HG03064 (cell line): Measurements from ENCODE around the gene HDLBP.

Experiments
- ATAC-seq: cut with Tn5 transposase; IDR thresholded peaks from one replicate; pipeline ENCODE4 v1.9.1; 2021; ENCODE audit warnings: low read depth; ENCODE audit not compliant: unreplicated experiment

HDLBP gene, protein sequence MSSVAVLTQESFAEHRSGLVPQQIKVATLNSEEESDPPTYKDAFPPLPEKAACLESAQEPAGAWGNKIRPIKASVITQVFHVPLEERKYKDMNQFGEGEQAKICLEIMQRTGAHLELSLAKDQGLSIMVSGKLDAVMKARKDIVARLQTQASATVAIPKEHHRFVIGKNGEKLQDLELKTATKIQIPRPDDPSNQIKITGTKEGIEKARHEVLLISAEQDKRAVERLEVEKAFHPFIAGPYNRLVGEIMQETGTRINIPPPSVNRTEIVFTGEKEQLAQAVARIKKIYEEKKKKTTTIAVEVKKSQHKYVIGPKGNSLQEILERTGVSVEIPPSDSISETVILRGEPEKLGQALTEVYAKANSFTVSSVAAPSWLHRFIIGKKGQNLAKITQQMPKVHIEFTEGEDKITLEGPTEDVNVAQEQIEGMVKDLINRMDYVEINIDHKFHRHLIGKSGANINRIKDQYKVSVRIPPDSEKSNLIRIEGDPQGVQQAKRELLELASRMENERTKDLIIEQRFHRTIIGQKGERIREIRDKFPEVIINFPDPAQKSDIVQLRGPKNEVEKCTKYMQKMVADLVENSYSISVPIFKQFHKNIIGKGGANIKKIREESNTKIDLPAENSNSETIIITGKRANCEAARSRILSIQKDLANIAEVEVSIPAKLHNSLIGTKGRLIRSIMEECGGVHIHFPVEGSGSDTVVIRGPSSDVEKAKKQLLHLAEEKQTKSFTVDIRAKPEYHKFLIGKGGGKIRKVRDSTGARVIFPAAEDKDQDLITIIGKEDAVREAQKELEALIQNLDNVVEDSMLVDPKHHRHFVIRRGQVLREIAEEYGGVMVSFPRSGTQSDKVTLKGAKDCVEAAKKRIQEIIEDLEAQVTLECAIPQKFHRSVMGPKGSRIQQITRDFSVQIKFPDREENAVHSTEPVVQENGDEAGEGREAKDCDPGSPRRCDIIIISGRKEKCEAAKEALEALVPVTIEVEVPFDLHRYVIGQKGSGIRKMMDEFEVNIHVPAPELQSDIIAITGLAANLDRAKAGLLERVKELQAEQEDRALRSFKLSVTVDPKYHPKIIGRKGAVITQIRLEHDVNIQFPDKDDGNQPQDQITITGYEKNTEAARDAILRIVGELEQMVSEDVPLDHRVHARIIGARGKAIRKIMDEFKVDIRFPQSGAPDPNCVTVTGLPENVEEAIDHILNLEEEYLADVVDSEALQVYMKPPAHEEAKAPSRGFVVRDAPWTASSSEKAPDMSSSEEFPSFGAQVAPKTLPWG (N-terminal part only)

DNA sequence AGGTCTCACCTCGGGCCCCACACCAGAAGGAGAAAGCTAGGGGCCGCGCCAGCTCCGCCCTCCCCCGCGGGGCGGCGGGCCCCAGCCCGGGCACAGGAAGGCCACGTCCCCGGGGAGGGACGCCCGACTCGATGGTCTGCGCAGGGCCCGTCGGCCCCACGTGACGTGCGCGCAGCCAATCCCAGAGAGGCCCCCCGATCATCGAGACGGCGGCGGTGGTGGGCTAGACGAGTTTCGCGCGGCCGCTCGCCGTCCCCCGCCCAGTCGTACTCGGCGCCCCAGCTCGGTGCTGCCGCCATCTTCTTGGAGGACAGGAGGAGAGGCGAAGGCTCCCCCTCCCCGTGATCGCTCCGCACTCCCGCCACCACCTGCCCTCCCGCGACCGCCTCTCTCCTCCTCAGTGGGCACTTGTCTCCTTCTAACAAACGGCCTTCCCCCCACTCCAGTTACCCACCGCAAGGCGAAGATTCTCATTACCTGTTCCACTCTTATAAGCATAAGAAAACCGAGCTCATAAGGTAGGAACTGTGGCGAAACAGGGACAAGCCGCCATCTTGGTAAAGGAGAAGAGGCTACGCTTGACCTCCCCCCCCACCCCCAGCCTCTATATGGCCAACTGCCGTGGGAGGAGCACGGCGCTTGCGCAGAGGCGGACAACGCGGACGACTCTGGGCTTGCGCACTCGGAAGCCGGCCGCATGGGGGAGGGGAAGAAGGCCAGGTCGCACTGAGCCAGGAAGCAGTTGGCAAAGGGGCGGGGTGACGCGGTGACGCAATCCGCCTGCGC, at the start of gene HDLBP:
Gene HDLBP, minus strand, starts transcription at position 580 of the 786 bp plus-strand sequence. CDS start 48,803 bp downstream, outside the sequence.
- peak; percentile 53 for ATAC-seq

DNA sequence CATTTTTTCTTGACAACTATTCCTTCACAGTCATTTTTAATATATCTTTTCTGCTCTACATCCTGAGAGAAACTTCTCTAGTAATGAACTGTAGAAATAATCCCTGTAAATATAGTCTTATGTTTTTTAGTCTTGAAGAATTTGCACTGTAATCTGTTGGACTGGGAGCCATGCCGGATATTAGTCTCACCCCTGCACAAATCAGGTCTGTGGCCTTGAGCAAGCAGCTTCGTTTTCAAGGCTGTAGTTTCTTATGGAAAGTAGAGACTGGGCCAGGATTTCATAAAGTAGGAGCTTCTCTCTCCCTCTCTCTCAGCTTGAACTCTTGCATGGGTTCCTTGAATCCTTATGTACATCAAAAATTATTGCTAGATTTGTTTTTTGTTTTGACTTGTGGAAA, 49.3 kb upstream of the HDLBP start:
- no peak for ATAC-seq

DNA sequence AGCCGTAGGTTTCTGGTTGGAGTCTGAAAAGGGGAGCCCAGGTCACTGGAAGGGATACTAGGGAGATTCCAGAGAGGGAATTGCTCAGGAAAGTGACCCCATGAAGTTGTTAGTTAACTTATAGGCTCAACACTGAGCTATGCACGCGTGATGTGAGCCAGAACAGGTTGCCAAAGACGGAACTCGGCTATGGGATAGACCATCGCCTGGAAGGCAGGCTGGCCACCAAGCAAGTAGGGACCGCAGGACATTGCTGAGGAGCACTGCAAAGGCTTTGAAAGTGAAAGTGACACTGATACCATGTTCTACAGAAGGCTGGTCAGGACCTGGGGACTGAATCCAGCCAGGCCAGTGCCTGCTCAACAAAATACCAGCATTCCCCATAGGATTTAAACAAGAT, 48.0 kb upstream of the HDLBP start:
- no peak for ATAC-seq

DNA sequence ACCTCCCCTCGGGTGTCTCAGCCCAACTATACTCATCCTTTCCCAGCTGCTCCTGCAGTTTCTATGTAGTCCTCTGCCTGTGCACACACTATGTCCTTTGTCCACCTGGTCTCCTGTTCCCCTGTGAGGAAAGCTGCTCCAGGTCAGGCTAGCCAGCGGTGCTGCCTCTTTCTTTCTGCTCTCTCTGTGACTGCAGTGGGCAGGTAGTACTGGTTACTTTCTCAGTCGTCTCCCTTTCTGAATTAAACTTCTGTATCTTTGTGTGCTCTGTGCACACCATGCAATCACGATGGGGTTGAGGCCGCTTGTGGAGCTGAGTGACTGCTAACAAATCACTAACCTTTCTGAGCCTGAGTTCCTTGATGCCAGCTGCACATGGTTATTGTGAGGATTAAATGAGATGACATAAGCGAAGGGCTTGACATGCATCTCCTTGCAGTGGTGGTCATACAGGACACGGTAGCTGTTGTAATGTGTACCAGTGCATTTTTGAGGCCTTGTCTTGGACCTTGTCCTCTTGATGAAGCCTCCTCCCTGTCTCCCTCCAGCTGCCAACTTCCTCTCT, 44.1 kb upstream of the HDLBP start:
- ATAC-seq = no peak

DNA sequence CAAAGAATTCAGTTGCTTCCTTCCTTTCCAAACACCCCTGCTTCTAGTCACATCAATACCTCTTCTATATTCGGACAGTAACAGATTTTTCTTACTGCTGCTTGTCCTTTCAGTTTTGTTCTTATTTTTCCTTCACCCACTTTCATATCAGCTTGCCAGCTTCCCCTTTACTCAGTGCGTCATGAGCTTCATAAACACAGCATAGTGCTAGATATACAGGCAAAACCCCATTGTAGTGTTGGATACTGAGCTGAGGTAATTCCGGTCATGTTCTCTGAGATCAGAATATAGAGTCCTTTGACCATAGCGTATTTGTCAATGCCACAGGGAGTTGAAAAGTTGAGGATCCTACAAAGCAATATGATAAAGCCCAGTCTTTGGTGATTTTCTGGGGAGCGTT, 43.0 kb upstream of the HDLBP start:
- ATAC-seq = no peak

DNA sequence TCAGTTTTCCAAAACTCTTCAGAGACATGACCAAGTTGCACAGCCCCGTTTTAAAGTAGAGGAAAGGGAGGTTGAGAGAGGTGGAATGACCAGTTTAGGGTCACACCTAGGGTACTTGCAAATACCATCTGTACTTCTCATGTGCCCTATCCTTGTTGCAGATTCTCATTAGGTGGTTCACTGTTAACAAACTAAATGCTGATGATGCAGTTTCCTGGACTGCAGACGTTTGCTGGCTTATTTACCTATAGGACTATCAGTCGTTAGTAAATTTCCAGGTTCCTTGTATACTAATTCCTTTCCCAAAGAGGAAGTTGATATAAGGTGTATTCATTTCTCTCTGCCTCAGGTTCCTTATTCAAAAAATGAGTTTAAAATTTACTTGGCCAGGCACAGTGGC, 42.1 kb upstream of the HDLBP start:
- no peak for ATAC-seq

DNA sequence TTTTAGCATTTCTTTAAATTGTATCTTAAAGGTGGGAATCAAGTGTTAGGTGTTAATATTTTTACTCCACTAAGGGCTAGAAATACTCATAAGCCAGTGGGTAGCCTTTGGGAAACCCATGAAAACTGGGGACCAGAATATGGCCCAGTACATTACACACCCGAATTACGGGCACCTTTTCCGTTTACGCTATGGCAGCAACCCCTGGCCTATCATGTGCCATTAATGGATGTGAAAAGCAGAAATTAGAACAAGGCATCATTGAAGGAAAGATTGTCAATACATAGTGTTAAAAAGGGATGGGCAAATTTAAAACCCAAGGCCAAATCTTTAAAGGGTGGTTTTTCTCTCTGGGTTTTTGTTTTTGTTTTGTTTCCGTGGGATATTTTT, 41.4 kb upstream of the HDLBP start:
- no peak for ATAC-seq

DNA sequence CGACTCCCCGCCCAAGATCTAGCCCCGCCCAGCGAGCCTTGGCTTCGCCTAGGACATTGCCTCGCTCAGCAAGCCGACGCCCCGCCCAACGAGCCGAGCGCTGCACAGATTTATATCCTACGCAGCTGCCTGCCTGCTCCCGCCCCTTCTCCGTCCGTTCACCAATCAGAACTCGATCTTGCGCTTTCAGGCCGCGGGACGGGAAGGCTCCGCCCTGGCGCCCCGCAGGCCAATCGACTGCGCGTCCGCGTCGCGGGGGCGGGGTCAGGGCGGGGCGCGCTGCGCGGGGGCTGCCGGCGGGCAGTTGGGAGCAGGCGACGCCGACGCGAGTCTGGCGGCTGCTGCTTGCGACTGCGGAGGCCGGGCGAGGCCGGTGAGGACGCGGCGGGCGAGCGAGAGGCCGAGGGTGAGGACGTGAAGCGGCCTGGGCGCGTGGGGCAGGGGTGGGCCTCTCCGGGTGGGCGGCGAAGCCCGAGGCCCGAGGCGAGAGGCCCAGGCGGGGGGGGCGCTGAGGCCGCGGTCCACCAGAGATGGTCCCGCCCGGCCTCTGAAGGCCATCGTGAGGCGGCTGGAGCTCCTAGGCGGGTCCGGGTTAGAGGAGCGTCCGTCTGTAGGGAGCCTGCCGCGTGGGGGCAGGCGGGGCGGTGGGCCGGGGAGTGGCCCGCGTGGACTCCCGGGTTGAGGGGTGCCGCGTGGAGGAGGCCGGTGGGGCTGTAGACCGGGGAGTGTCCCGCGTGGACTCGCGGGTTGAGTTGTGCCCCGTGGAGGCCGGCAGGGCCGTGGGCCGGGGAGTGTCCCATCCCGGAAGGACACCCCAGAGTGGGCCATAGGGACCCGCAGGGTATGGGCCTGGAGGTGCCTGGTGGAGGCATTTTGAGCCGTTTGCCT, 40.8 kb upstream of the HDLBP start, which contains the start of gene FARP2:
Gene FARP2, plus strand, starts transcription at position 303 of the 888 bp plus-strand sequence. CDS start 16,823 bp downstream, outside the sequence.
- peak; percentile 69 for ATAC-seq

DNA sequence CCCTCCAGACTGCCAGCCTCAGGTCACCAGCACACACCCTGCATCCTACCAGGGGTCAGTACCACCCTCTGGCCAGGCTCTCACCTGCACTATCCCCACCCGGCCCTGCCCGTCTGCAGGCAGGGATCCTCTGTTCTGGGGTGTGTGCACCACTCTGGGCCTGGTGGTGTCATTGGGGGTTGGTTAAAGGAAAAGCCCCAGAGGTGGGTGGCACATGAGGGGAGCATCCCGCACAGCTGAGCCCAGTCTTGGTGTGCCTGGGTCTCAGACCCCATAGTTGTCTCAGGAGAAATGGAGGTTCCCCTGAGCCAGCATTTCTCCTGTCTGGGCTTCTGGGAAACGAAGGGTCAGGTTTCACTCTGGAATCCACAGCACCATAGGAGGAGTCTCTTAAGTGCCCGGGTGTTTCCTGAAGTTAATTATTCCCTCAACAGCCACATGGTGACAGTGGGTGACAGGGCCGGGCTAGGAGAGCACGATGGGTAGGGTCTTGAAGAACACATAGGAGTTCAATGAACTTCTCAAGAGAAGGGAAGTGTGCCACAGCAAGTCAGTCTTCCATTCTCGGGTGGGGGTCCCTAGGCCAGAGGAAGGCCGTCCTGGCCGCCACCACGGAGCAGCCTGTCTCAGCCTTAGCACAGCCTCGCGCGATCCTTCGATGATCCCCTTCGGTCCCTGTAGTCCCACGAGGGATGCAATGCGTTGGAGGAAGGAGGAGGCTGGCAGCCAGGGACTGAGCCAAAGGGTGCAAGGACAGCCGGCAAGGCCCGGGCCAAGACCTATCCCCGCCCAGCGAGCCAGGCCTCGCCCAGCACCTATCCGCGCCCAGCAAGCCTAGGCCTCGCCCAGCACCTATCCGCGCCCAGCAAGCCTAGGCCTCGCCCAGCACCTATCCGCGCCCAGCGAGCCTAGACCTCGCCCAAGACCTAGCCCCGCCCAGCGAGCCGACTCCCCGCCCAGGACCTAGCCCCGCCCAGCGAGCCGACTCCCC, 39.5 kb upstream of the HDLBP start:
- ATAC-seq = no peak

DNA sequence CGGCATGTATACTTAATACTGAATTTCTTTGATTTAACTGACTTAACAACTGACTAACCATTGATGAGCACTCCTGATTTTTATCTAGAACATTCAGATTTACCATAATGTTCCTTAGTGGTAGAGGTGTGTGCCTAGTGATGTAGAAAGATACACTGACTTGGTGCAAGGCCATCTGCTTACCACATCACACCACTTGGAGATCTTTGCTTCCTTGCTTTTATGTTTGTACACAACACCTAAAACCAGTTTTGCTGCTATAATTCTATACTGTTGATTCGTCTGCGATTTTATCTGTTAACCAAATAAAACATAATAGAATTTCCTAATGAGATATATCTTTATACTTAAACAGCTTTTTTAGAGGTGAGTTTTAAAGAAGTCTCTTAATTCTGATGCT, 36.8 kb upstream of the HDLBP start:
- ATAC-seq = no peak

DNA sequence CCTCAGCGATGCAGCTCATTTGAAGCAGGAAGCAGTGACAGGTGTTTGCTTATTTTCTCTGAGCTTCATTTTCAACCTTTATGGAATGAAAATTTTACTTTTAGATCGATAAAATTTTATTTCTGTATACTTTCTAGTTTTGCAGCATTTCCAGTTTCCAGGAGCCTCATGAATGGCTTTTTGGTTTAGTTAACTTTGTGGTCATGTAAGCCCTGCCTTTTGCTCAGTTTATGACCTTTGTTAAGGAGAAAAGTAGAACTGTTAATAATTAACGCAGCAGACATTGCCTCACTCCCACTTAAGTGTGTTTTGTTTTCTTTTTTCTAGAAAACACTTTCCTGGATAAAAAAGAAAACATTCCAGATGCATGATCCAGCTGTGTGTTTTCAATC, 36.2 kb upstream of the HDLBP start:
- ATAC-seq = no peak

DNA sequence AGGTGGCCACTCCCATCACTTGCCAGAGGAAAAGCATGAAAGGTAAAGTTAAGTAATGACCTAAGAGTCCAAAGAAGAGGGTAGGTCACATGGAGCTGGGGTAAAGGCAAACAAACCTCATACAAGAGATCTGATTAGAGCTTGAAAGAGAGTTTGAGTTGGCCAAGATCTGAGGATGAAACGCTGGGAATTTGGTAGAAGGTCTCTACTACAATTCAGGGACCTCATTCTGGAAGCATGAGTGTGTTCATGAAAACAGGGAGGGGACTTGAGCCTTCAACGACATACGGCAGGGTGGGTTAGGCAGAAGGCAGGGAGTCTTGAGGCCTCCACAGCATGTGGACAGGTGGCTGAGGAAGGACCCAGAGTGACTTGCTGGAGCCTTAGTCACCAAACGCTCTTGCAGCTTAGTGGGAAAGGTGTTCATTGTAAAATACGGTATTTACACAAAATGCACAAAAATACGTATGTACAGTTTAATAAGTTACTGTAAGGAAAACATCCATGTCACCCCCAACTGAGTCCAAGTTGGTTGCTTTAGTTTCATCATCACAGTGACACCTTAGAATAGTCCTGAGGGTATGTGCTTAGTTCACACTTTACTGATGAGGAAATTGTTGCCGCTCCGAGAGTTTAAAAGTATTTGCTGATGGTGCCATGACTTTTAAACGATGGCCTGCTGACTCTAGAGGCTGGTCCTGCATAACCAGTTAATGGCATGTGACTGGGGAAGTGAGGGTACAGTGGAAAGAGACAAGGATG, 35.6 kb upstream of the HDLBP start:
- no peak for ATAC-seq

DNA sequence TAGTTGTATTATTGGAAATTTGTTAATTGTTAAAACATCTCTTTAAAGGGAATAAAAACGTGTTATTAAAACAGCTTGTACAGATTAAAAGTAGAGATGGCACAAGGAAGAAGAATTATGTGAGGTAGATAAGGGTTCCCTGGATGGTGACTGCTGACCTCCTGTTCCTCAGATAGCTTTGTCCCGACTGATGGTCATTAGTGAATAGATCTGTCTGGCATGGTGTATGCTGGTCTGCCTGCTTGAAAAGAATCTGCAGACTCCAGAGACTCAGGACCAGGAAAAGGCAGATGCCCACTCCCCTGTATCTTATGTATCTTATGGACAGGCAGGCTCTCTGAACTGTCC, 35.0 kb upstream of the HDLBP start:
- ATAC-seq = no peak

DNA sequence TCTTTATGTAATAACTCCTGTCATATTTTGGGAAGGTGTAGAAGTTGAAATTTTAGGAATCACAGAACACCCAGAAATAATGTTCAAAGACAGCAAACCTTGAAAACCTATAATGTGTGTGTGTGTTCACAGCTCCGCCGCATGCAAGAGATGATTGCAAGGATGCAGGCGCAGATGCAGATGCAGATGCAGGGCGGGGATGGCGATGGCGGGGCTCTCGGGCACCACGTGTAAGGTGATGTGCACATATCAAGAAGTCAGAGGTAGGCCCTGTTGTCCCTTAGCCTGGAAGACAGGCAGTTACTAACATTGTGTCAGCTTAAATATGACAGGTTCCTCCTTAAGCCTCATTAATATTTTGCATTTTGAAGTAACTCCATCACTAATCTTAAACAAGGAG, 34.5 kb upstream of the HDLBP start:
- ATAC-seq = no peak

DNA sequence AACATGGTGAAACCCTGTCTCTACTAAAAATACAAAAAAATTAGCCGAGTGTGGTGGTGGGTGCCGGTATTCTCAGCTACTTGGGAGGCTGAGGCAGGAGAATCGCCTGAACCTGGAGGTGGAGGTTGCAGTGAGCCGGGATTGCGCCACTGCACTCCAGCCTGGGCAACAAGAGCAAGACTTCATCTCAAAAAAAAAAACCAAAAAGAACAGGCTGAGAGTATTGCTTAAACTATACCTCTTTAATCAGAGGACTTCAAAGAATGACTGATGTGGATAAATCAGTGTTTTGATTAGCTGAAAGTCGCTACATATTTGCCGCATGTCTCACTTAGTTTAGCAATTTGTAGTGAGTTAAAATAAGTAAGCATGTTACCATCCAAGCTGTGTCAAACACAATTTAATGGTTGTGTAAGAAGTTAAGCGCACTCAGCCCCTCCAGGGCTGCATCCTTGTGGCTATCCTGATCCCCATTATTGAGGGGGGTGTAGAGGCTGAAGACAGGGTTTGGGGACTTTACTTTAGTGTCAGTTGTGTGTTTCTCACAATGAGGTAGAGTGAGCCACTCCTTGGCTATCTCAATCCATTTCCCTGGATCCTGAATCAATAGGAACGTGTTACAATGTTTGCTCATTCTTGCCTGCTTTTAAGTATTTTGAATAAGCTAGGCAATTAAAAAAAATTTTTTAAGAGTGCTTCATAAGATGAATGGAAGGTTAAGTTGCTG, 29.6 kb upstream of the HDLBP start:
- no peak for ATAC-seq

DNA sequence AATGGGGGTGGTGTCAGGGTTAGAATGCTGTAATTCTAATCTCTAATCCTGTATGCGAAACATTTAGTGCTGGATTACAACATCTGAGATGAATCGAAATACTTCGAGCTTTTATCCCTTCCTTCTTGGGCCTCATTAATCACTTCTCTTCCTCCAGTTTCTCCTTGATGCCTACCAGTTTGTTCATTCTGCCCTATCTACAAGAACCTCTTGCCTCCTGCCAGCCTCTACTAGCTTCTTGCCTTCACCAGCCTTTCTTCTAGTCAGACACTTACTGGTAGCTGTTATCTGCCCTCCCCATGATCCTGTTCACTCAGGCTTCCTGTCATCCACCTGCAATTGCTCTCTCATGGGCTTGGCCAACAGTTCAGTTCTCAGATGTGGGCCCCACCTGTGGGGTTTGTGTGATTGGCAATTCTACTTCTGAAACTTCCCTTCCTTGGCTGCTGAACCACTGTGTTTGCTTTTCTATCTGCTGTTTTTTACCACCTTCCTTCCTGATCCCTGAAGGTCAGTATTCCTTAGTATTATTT, 25.2 kb upstream of the HDLBP start:
- ATAC-seq = no peak
